K562 (cell line): ENCODE data around the gene HNRNPLL. TPM values are rescaled to one million over a fixed set of nuclear protein-coding genes. Genes with fewer than 3 reads are reported as not detected.

Source experiments
- ATAC-seq: fragments of 200-7000 bp; cut with Tn5 transposase; 3 replicates; pipeline ENCODE4 v1.9.1; 2020; ENCODE audit warnings: moderate library complexity
- BruUV-seq: library from RNA; stranded (reverse); fragments of 400-500 nt; replicated peaks from 2 replicates; lab custom pipeline; 2021; lab: Mats Ljungman, UMichigan
- CTCF ChIA-PET: fragments of 300-600 bp; formaldehyde crosslinking; extraction: SDS; loops from one replicate; lab custom pipeline; 2021; ENCODE audit warnings: low intra/inter-chr PET ratio; lab: Yijun Ruan, JAX
- POLR2A ChIA-PET: fragments of 300-600, 350-650 bp; sonication (Branson Sonifier 250); formaldehyde crosslinking; extraction: SDS; loops from one replicate; lab custom pipeline; 2021; ENCODE audit warnings: antibody characterized with exemption, inconsistent platforms; lab: Yijun Ruan, JAX
- DNase-seq, 4 experiments: peaks; one replicate each; pipeline versions ENCODE4 v3.0.0 to v3.0.0-alpha.2; 2011 to 2018; ENCODE audit warnings: low spot score in 3 of 4, mixed read lengths in 3 of 4; ENCODE audit errors: extremely low read depth in 1 of 4
- FAIRE-seq: peaks from 2 replicates; lab custom pipeline; 2011; peaks lifted over from hg19 to GRCh38; lab: Jason Lieb, UNC
- H2AFZ ChIP-seq: 2 replicates; pipeline ENCODE4 v1.6.0; 2011; ENCODE audit warnings: low read depth, low read length, control low read depth, inconsistent platforms
- H3K27ac ChIP-seq: fragments of 200-600 bp; 3 replicates; pipeline ENCODE4 v1.8.0; 2011; ENCODE audit warnings: low read depth, mild to moderate bottlenecking, control low read depth, inconsistent platforms, low read length, moderate library complexity, mixed read lengths; ENCODE audit errors: extremely low read depth
- H3K27me3 ChIP-seq, 2 experiments: fragments of 300-600 bp in 1 of 2; 2 replicates in 1 of 2; 3 replicates in 1 of 2; pipeline versions ENCODE4 v1.6.0 to v1.8.0; 2011; ENCODE audit warnings: inconsistent platforms in 2 of 2, low read length in 2 of 2, mild to moderate bottlenecking in 1 of 2, mixed read lengths in 1 of 2, moderate library complexity in 1 of 2; ENCODE audit not compliant: control insufficient read depth in 2 of 2, insufficient read depth in 2 of 2
- H3K36me3 ChIP-seq: fragments of 300-600 bp; 3 replicates; pipeline ENCODE4 v1.8.0; 2011; ENCODE audit warnings: mild to moderate bottlenecking, low read length, inconsistent platforms; ENCODE audit not compliant: control insufficient read depth, insufficient read depth
- H3K4me1 ChIP-seq, 2 experiments: fragments of 200-600 bp in 1 of 2; replicated peaks in 1 of 2; 2 replicates in 1 of 2; 3 replicates in 1 of 2; pipeline versions ENCODE4 v1.5.1 to v1.8.0; 2011; ENCODE audit warnings: inconsistent platforms in 2 of 2, low read length in 2 of 2, mild to moderate bottlenecking in 1 of 2, mixed read lengths in 1 of 2, moderate library complexity in 1 of 2; ENCODE audit not compliant: control insufficient read depth in 2 of 2, insufficient read depth in 2 of 2
- H3K4me2 ChIP-seq: 2 replicates; pipeline ENCODE4 v1.6.1; 2011; ENCODE audit warnings: low read length, control low read depth, inconsistent platforms, mixed read lengths; ENCODE audit not compliant: insufficient read depth
- H3K4me3 ChIP-seq: fragments of 200-600 bp; sonication (generic), shearing (Covaris generic); 2 replicates; pipeline ENCODE4 v1.5.1; 2016; ENCODE audit warnings: control low read depth, inconsistent platforms
- H3K79me2 ChIP-seq: fragments of 200-600 bp; 3 replicates; pipeline ENCODE4 v1.8.0; 2011; ENCODE audit warnings: low read length, inconsistent platforms; ENCODE audit not compliant: control insufficient read depth, insufficient read depth
- H3K9ac ChIP-seq, 2 experiments: 2 replicates each; pipeline versions ENCODE4 v1.6.0 to v1.6.1; 2011; ENCODE audit warnings: low read depth in 2 of 2, low read length in 2 of 2, control low read depth in 1 of 2, inconsistent platforms in 1 of 2, mild to moderate bottlenecking in 1 of 2, mixed read lengths in 1 of 2; ENCODE audit not compliant: insufficient read depth in 1 of 2
- H3K9me1 ChIP-seq: one replicate; pipeline ENCODE4 v1.6.0; 2011; ENCODE audit warnings: inconsistent platforms, mild to moderate bottlenecking, low read length, moderate library complexity; ENCODE audit not compliant: control insufficient read depth, insufficient read depth
- H3K9me3 ChIP-seq: replicated peaks from 2 replicates; pipeline ENCODE4 v1.5.1; 2011; ENCODE audit warnings: low read depth, low read length, inconsistent platforms; ENCODE audit not compliant: control insufficient read depth, insufficient read depth
- H4K20me1 ChIP-seq: replicated peaks from 2 replicates; pipeline ENCODE4 v1.6.1; 2011; ENCODE audit warnings: low read length, inconsistent platforms, mixed read lengths; ENCODE audit not compliant: control insufficient read depth, insufficient read depth
- ARID1B ChIP-seq: fragments of 450-650 bp; IDR thresholded peaks from 2 replicates; pipeline ENCODE4 v1.6.1; 2016; ENCODE audit warnings: antibody characterized with exemption, mild to moderate bottlenecking, inconsistent platforms
- CBFA2T3 ChIP-seq: fragments of 450-650 bp; IDR thresholded peaks from 2 replicates; pipeline ENCODE4 v1.6.1; 2017
- FOXM1 ChIP-seq, 2 experiments: fragments of 450-650 bp in 1 of 2; sonication (generic) in 1 of 2; formaldehyde crosslinking in 1 of 2; IDR thresholded peaks; 2 replicates each; pipeline versions ENCODE4 v1.6.1 to v1.9.0; 2017 to 2022; ENCODE audit warnings: low read depth in 2 of 2, mild to moderate bottlenecking in 2 of 2, missing genetic modification reagents in 1 of 2, moderate library complexity in 1 of 2
- HDAC8 ChIP-seq: fragments of 450-650 bp; IDR thresholded peaks from 2 replicates; pipeline ENCODE4 v1.6.1; 2016; ENCODE audit warnings: mild to moderate bottlenecking, missing genetic modification characterization, moderate library complexity, missing compliant biosample characterization
- KDM2B ChIP-seq: fragments of 250-450 bp; sonication (Bioruptor Pico); IDR thresholded peaks from 2 replicates; pipeline ENCODE4 v1.8.0; 2021; ENCODE audit warnings: mild to moderate bottlenecking, moderate library complexity
- NFE2L1 ChIP-seq: fragments of 450-650 bp; IDR thresholded peaks from 2 replicates; pipeline ENCODE4 v1.6.1; 2016; ENCODE audit warnings: missing genetic modification characterization, low read depth, mild to moderate bottlenecking, missing compliant biosample characterization, moderate library complexity, borderline replicate concordance
- SRSF1 ChIP-seq: fragments of 200-400 bp; formaldehyde crosslinking; IDR thresholded peaks from 2 replicates; pipeline ENCODE4 v1.6.1; 2017; ENCODE audit warnings: mild to moderate bottlenecking, low read depth, low read length, moderate library complexity
- TEAD4 ChIP-seq, 2 experiments: sonication (generic) in 1 of 2; formaldehyde crosslinking in 1 of 2; IDR thresholded peaks; 2 replicates each; pipeline versions ENCODE4 v1.6.1 to v1.8.0; 2012 to 2022; ENCODE audit warnings: borderline replicate concordance in 1 of 2, inconsistent platforms in 1 of 2, low read length in 1 of 2, mild to moderate bottlenecking in 1 of 2, missing genetic modification reagents in 1 of 2
- ZNF311 ChIP-seq: fragments of 250-450 bp; sonication (Bioruptor Pico); IDR thresholded peaks from 2 replicates; pipeline ENCODE4 v1.4.0; 2020; ENCODE audit warnings: mild to moderate bottlenecking, moderate library complexity
- ZNF354B ChIP-seq: fragments of 250-450 bp; sonication (Bioruptor Pico); IDR thresholded peaks from 2 replicates; pipeline ENCODE4 v1.4.0; 2020
- WGBS: fragments of 100-300 bp; shearing (Covaris generic); methylation state at CpG from one replicate; pipeline ENCODE4 v1.1.6; 2016; ENCODE audit warnings: low coverage, mixed read lengths; ENCODE audit not compliant: insufficient coverage; ENCODE audit errors: missing lambda C conversion rate; 5-methylcytosine and 5-hydroxymethylcytosine counted together
- in situ Hi-C: fragments of 300-500 bp; cut with MboI; formaldehyde crosslinking; loops from 4 replicates; pipeline ENCODE4 v1.15.0; 2018; ENCODE audit warnings: inconsistent platforms, mixed read lengths
- intact Hi-C: fragments of 100-400 bp; cut with micrococcal nuclease; formaldehyde crosslinking; loops from 2 replicates; pipeline ENCODE4 v1.14.2; 2022
- polyA plus RNA-seq, 8 experiments: library from polyadenylated mRNA; depleted of rRNA in 4 of 8; stranded (reverse) in 5 of 8; unstranded in 3 of 8; fragments of >200 nt; fragmentation: Nextera tagmentation in 2 of 8; fragmentation: Illumina TruSeq in 1 of 8; extraction: Ambion mirVana in 2 of 8; extraction: Trizol in 1 of 8; gene quantifications; 2 replicates each; pipeline versions ENCODE4 v1.2.1 to v1.2.3, GENCODE V29; 2011 to 2014; ENCODE audit warnings: inconsistent platforms in 1 of 8, missing spikeins in 1 of 8
- total RNA-seq, 7 experiments: library from RNA; depleted of rRNA in 6 of 7; stranded (reverse); fragments of >200 nt in 6 of 7; fragmentation: Illumina TruSeq in 2 of 7; extraction: Trizol in 2 of 7; gene quantifications; 2 replicates each; pipeline versions ENCODE4 v1.2.1 to v1.2.3, GENCODE V29; 2011 to 2021; ENCODE audit warnings: low replicate concordance in 1 of 7
- TF ChIP-seq, protein P1 (sequence below): fragments of 450-650 bp; IDR thresholded peaks from 2 replicates; pipeline ENCODE4 v1.7.0; 2016; ENCODE audit warnings: borderline replicate concordance
- TF ChIP-seq, protein P2 (sequence below): fragments of 250-450 bp; sonication (Bioruptor Pico); IDR thresholded peaks from 2 replicates; pipeline ENCODE4 v1.8.0; 2022; ENCODE audit warnings: moderate library complexity, mild to moderate bottlenecking, inconsistent platforms
- TF ChIP-seq, protein P3 (sequence below): fragments of 450-650 bp; IDR thresholded peaks from 2 replicates; pipeline ENCODE4 v1.6.1; 2016; ENCODE audit warnings: low read depth, mild to moderate bottlenecking, moderate library complexity
- TF ChIP-seq, protein P4 (sequence below): sonication (generic); formaldehyde crosslinking; IDR thresholded peaks from 2 replicates; pipeline ENCODE4 v1.8.1; 2022; ENCODE audit warnings: missing genetic modification reagents

HNRNPLL gene
- total and polyA plus RNA-seq, 9 of the 15 experiments (the other 6 are each of a cell fraction or from before 2014, with no cell fraction given): 19.8 to 135 (median 57.8) TPM

DNA sequence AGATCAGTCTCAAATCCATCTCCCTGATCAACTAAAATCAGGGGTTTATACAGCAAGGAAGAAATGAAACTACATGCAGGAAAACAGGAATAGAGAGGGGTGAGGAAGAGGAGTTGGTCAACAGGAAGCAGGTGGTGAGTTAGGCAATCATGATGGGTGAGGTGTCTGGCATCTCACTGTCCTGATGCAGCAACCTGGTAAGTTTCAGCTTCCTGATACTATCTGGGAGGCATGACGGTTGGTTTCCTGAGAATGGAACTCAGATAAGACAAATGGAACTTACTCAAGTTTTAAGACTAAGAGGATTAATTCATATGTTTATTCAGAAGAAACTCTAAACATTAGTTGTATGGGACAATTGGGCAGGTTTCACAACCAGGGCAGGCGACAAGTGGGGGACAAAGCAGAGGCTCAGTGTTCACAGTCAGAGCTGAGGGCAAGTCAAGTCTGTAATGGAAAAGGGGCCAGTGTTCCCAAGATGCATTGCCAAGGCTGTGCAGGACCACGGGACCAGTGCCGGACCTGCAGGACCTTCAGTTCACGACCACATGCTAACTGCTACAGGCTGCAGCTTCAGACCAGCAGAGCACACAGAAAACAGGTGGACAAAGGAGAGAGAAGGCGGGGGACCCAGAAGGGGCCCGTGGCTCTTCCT lies 45.5 kb upstream of the HNRNPLL start:
- WGBS: 38% methylated on average over 7 of the region's 7 CpGs
- FAIRE-seq: no peak
- in situ Hi-C loops: no loop called here
- TF ChIP-seq HDAC8 (tag) (0 out of 2 replicates have a peak, but pooled peaks have one; percentile 30), SRSF1 (no peak), ARID1B (peak; percentile 52), TEAD4 (IDR thresholded peaks at IDR 0.05; ENCODE audit: low read length) (peak; percentile 40; the same call in 1 of the 2 replicates), TEAD4 (CRISPR knock-in tag; IDR thresholded peaks at IDR 0.05; ENCODE audit: borderline replicate concordance) (no peak), FOXM1 (IDR thresholded peaks at IDR 0.05; ENCODE audit: low read depth) (0 out of 2 replicates have a peak, but pooled peaks have one; percentile 11), FOXM1 (CRISPR knock-in tag; IDR thresholded peaks at IDR 0.05; ENCODE audit: low read depth) (no peak), KDM2B (CRISPR knock-in tag) (no peak), NFE2L1 (tag) (no peak), ZNF354B (CRISPR knock-in tag) (no peak), ZNF311 (CRISPR knock-in tag) (peak; percentile 11; the same call in 1 of the 2 replicates), CBFA2T3 (peak; percentile 48)
- TF ChIP-seq, protein P1, sequence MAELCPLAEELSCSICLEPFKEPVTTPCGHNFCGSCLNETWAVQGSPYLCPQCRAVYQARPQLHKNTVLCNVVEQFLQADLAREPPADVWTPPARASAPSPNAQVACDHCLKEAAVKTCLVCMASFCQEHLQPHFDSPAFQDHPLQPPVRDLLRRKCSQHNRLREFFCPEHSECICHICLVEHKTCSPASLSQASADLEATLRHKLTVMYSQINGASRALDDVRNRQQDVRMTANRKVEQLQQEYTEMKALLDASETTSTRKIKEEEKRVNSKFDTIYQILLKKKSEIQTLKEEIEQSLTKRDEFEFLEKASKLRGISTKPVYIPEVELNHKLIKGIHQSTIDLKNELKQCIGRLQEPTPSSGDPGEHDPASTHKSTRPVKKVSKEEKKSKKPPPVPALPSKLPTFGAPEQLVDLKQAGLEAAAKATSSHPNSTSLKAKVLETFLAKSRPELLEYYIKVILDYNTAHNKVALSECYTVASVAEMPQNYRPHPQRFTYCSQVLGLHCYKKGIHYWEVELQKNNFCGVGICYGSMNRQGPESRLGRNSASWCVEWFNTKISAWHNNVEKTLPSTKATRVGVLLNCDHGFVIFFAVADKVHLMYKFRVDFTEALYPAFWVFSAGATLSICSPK: no peak
- TF ChIP-seq, protein P2, sequence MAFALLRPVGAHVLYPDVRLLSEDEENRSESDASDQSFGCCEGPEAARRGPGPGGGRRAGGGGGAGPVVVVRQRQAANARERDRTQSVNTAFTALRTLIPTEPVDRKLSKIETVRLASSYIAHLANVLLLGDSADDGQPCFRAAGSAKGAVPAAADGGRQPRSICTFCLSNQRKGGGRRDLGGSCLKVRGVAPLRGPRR (CRISPR knock-in tag): no peak
- TF ChIP-seq, protein P3, sequence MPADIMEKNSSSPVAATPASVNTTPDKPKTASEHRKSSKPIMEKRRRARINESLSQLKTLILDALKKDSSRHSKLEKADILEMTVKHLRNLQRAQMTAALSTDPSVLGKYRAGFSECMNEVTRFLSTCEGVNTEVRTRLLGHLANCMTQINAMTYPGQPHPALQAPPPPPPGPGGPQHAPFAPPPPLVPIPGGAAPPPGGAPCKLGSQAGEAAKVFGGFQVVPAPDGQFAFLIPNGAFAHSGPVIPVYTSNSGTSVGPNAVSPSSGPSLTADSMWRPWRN: no peak
- TF ChIP-seq, protein P4, sequence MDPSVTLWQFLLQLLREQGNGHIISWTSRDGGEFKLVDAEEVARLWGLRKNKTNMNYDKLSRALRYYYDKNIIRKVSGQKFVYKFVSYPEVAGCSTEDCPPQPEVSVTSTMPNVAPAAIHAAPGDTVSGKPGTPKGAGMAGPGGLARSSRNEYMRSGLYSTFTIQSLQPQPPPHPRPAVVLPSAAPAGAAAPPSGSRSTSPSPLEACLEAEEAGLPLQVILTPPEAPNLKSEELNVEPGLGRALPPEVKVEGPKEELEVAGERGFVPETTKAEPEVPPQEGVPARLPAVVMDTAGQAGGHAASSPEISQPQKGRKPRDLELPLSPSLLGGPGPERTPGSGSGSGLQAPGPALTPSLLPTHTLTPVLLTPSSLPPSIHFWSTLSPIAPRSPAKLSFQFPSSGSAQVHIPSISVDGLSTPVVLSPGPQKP (CRISPR knock-in tag): no peak

More for the DNA sequence above, 45.5 kb upstream of the HNRNPLL start:
- Histone ChIP-seq H3K27ac (no peak overlapping the region; the same call in 2 of the 3 replicates), H3K9ac (peak overlapping the region in 1 of 2 experiments; percentile 78; a peak in 1 of 4 replicates), H3K9me1 (no peaks in the 10 kb centered on the region), H3K4me3 (no peak overlapping the region), H3K36me3 (no peaks in the 10 kb centered on the region), H3K4me1 (peaks cover 29 to 56% of the 10 kb centered on the region in 2 experiments), H3K9me3 (peaks cover 5% of the 10 kb centered on the region), H3K27me3 (no peaks in the 10 kb centered on the region), H2AFZ (peak overlapping the region; percentile 75), H4K20me1 (no peaks in the 10 kb centered on the region), H3K4me2 (peak overlapping the region; percentile 14; the same call in 1 of the 2 replicates), H3K79me2 (no peaks in the 10 kb centered on the region)
- CTCF ChIA-PET: no interaction called here
- no TSS peak for BruUV-seq
- ATAC-seq (no peak), DNase-seq (no peak)
- POLR2A ChIA-PET: interaction anchor here (0.8 kb wide), 1 partner anchor 18 kb away, joined by 8 read pairs; the partner anchor contains the start of gene GALM
- intact Hi-C loops: no loop called here
